ENCODE data around the gene FAM240B. TPM values are rescaled to one million over a fixed set of nuclear protein-coding genes. Genes with fewer than 3 reads are reported as not detected.

FAM240B gene
- total and polyA plus RNA-seq, 9 of the 15 experiments (the other 6 are each of a cell fraction or from before 2014, with no cell fraction given): not detected

DNA sequence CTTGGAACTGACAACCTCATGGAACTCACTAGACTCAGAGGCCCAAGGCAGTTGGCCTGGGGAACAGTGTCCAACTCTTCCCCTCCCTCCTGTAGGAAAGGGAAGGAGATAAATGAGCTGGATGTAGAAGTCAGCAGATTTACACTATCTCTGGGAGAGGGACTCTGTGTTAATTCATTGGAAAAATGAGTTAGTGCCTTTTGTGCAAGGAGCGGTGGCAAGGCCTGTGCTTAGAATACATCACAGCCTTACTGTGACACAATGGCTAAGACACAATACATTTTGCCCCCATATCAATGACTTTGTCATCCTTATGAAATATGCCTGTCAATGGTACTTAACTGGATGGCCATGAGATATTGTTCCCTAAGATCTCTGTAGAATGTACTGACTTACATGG is 28.0 kb upstream of the FAM240B start (continued):
- TF ChIP-seq ZBTB1 (CRISPR knock-in tag; IDR thresholded peaks at IDR 0.05; ENCODE audit: borderline replicate concordance, low read depth): no peak
- no peak for TF ChIP-seq CEBPG (CRISPR knock-in tag; IDR thresholded peaks at IDR 0.05)
- no peak for TF ChIP-seq CEBPG (tag; conservative IDR thresholded peaks at IDR 0.05 in 1 of 2, IDR thresholded peaks at IDR 0.05 in 1 of 2)
- no peak for TF ChIP-seq SIX5 (IDR thresholded peaks at IDR 0.05; ENCODE audit: borderline replicate concordance in 1 of 2, insufficient read depth in 1 of 2, low read depth in 1 of 2, low read length in 2 of 2)

DNA sequence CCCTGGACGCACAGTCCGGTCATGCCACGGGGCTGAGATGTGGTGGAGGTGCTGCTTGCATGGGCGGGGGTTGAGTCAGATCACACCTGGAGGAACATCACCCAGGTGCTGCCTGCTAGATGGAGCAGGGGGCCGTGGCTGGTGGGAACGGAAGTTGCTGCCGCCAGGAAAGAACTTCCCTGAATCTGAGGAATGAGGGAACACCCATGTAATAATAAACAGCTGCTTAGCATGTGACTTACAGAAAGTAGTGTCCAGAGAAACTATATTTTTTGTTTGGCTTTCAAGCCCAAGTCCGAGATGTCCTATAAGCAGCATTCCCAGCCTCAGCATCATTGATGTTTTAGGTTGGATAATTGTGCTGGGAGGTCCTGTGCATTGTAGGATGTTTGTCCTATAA is 27.1 kb upstream of the FAM240B start:
- Histone ChIP-seq H3K9me1 (ENCODE audit: control insufficient read depth, insufficient read depth, low read length) (no peaks in the 10 kb centered on the region), H3K4me3 (no peak overlapping the region), H3K27ac (ENCODE audit: extremely low read depth, low read depth, low read length) (no peak overlapping the region), H3K27me3 (ENCODE audit: control insufficient read depth in 2 of 2, insufficient read depth in 2 of 2, low read length in 2 of 2) (peaks cover 2 to 7% of the 10 kb centered on the region in 2 experiments; a peak in 1 of 5 replicates), H2AFZ (ENCODE audit: low read depth, low read length) (no peak overlapping the region), H3K79me2 (ENCODE audit: control insufficient read depth, insufficient read depth, low read length) (no peaks in the 10 kb centered on the region), H3K4me2 (ENCODE audit: insufficient read depth, low read length) (no peak overlapping the region), H3K9ac (ENCODE audit: insufficient read depth in 1 of 2, low read depth in 2 of 2, low read length in 2 of 2) (no peak overlapping the region), H3K4me1 (replicated peaks in 1 of 2; ENCODE audit: control insufficient read depth in 2 of 2, insufficient read depth in 2 of 2, low read length in 2 of 2) (no peaks in the 10 kb centered on the region), H3K36me3 (ENCODE audit: control insufficient read depth, insufficient read depth, low read length) (no peaks in the 10 kb centered on the region), H3K9me3 (replicated peaks; ENCODE audit: control insufficient read depth, insufficient read depth, low read depth, low read length) (no peaks in the 10 kb centered on the region), H4K20me1 (replicated peaks; ENCODE audit: control insufficient read depth, insufficient read depth, low read length) (no peaks in the 10 kb centered on the region)
- intact Hi-C loops (cut with micrococcal nuclease) (no loop called here), in situ Hi-C loops (cut with MboI) (no loop called here)
- TF ChIP-seq PRMT5 (CRISPR knock-in tag; IDR thresholded peaks at IDR 0.05) (no peak), NFXL1 (CRISPR knock-in tag; IDR thresholded peaks at IDR 0.05) (no peak), ZBTB8A (IDR thresholded peaks at IDR 0.05; ENCODE audit: partially characterized antibody) (no peak), ZNF589 (CRISPR knock-in tag; IDR thresholded peaks at IDR 0.05; ENCODE audit: low read depth) (no peak), ZNF121 (CRISPR knock-in tag; conservative IDR thresholded peaks at IDR 0.05) (no peak), ZC3H11A (IDR thresholded peaks at IDR 0.05; ENCODE audit: low read depth, low read length) (no peak)
- TF ChIP-seq, protein P1, sequence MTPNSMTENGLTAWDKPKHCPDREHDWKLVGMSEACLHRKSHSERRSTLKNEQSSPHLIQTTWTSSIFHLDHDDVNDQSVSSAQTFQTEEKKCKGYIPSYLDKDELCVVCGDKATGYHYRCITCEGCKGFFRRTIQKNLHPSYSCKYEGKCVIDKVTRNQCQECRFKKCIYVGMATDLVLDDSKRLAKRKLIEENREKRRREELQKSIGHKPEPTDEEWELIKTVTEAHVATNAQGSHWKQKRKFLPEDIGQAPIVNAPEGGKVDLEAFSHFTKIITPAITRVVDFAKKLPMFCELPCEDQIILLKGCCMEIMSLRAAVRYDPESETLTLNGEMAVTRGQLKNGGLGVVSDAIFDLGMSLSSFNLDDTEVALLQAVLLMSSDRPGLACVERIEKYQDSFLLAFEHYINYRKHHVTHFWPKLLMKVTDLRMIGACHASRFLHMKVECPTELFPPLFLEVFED (CRISPR knock-in tag; conservative IDR thresholded peaks at IDR 0.05): no peak
- TF ChIP-seq, protein P2, sequence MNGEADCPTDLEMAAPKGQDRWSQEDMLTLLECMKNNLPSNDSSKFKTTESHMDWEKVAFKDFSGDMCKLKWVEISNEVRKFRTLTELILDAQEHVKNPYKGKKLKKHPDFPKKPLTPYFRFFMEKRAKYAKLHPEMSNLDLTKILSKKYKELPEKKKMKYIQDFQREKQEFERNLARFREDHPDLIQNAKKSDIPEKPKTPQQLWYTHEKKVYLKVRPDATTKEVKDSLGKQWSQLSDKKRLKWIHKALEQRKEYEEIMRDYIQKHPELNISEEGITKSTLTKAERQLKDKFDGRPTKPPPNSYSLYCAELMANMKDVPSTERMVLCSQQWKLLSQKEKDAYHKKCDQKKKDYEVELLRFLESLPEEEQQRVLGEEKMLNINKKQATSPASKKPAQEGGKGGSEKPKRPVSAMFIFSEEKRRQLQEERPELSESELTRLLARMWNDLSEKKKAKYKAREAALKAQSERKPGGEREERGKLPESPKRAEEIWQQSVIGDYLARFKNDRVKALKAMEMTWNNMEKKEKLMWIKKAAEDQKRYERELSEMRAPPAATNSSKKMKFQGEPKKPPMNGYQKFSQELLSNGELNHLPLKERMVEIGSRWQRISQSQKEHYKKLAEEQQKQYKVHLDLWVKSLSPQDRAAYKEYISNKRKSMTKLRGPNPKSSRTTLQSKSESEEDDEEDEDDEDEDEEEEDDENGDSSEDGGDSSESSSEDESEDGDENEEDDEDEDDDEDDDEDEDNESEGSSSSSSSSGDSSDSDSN (IDR thresholded peaks at IDR 0.05; ENCODE audit: borderline replicate concordance in 1 of 2, low read depth in 2 of 2, low read length in 2 of 2): no peak
- ChIA-PET POLR2A (no interaction called here), CTCF (ENCODE audit: low intra/inter-chr PET ratio) (no interaction called here)
- under 1% methylated on average over 8 of the region's 8 CpGs for WGBS (ENCODE audit: insufficient coverage, low coverage, missing lambda C conversion rate)
- no peak for ATAC-seq
- BruUV-seq (replicated peaks): no TSS peak
- no peak for DNase-seq (ENCODE audit: extremely low read depth in 1 of 4, low spot score in 3 of 4)
- no peak for FAIRE-seq

All from K562 (cell line).